Measurements from ENCODE around the gene TP53TG5.

GRCh38 chr20:45402946-45403345 is 24.8 kb upstream of the TP53TG5 start:
- no peak for TF ChIP-seq GATA3 (IDR thresholded peaks at IDR 0.05; ENCODE audit: low read depth, low read length)
- no peak for TF ChIP-seq GATA2 (IDR thresholded peaks at IDR 0.05; ENCODE audit: low read depth, low read length)

All from SH-SY5Y (cell line).